HepG2 (cell line): ENCODE results near the gene FAM81A. TPM values are rescaled to one million over a fixed set of nuclear protein-coding genes. Genes with fewer than 3 reads are reported as not detected.

Experiments
- FOXA1 ChIP-seq, 2 experiments: fragments of 450-650 bp in 1 of 2; sonication (generic) in 1 of 2; formaldehyde crosslinking in 1 of 2; IDR thresholded peaks; 2 replicates each; pipeline versions ENCODE4 v1.4.0 to v1.6.1; 2016 to 2020; ENCODE audit warnings: missing genetic modification reagents in 1 of 2
- HNRNPK ChIP-seq: fragments of 200-400 bp; formaldehyde crosslinking; IDR thresholded peaks from 2 replicates; pipeline ENCODE4 v1.6.1; 2018; ENCODE audit warnings: low read length, low read depth, moderate library complexity, mild to moderate bottlenecking; ENCODE audit not compliant: poor library complexity, severe bottlenecking
- KLF15 ChIP-seq: sonication (generic); formaldehyde crosslinking; IDR thresholded peaks from 2 replicates; pipeline ENCODE4 v1.8.1; 2023; ENCODE audit warnings: borderline replicate concordance, mild to moderate bottlenecking, inconsistent platforms, missing genetic modification reagents, mixed read lengths
- PAX8 ChIP-seq: sonication (generic); formaldehyde crosslinking; IDR thresholded peaks from 2 replicates; pipeline ENCODE4 v1.8.0; 2022; ENCODE audit warnings: mild to moderate bottlenecking, missing genetic modification reagents, borderline replicate concordance
- SOX13 ChIP-seq, 3 experiments: fragments of 450-650 bp in 1 of 3; sonication (generic) in 1 of 3; formaldehyde crosslinking in 1 of 3; IDR thresholded peaks in 2 of 3; conservative IDR thresholded peaks in 1 of 3; 2 replicates each; pipeline versions ENCODE4 v1.5.0 to v1.6.1; 2016 to 2020; ENCODE audit warnings: antibody characterized with exemption in 1 of 3, mild to moderate bottlenecking in 1 of 3, missing compliant biosample characterization in 1 of 3, missing genetic modification reagents in 1 of 3, moderate library complexity in 1 of 3
- ZNF776 ChIP-seq: sonication (generic); formaldehyde crosslinking; IDR thresholded peaks from 2 replicates; pipeline ENCODE4 v1.4.0; 2020; ENCODE audit warnings: mild to moderate bottlenecking, missing genetic modification reagents
- polyA plus RNA-seq, 8 experiments: library from polyadenylated mRNA; depleted of rRNA in 3 of 8; stranded (reverse) in 7 of 8; unstranded in 1 of 8; fragments of >200 nt; fragmentation: Illumina TruSeq in 4 of 8; extraction: Trizol in 4 of 8; gene quantifications; 2 replicates each; pipeline versions ENCODE4 v1.2.1 to v1.2.3, GENCODE V29; 2011 to 2016; ENCODE audit warnings: low read depth in 4 of 8, missing spikeins in 1 of 8, mixed read lengths in 1 of 8; ENCODE audit not compliant: insufficient read depth in 1 of 8
- total RNA-seq, 5 experiments: library from RNA; depleted of rRNA; stranded (reverse); fragments of >200 nt; fragmentation: Illumina TruSeq; extraction: Trizol; gene quantifications; 2 replicates each; pipeline ENCODE4 v1.2.3, GENCODE V29; 2016; ENCODE audit warnings: low read depth in 1 of 5
- TF ChIP-seq, protein P1 (sequence below): sonication (generic); formaldehyde crosslinking; IDR thresholded peaks from 2 replicates; pipeline ENCODE4 v1.5.1; 2020; ENCODE audit warnings: missing genetic modification reagents, mild to moderate bottlenecking, borderline replicate concordance
- TF ChIP-seq, protein P2 (sequence below): sonication (generic); formaldehyde crosslinking; IDR thresholded peaks from 2 replicates; pipeline ENCODE4 v1.5.1; 2020; ENCODE audit warnings: missing genetic modification reagents, mild to moderate bottlenecking, borderline replicate concordance
- TF ChIP-seq, protein P3 (sequence below): sonication (generic); formaldehyde crosslinking; IDR thresholded peaks from 2 replicates; pipeline ENCODE4 v1.4.0; 2020; ENCODE audit warnings: missing genetic modification reagents, borderline replicate concordance
- TF ChIP-seq, protein P4 (sequence below): sonication (generic); formaldehyde crosslinking; IDR thresholded peaks from 2 replicates; pipeline ENCODE4 v1.4.0; 2020; ENCODE audit warnings: missing genetic modification reagents

Gene FAM81A
- total and polyA plus RNA-seq, 2 of the 13 experiments (the other 11 are each of a cell fraction or from before 2014, with no cell fraction given) = 0.09 TPM; not detected in 1

DNA sequence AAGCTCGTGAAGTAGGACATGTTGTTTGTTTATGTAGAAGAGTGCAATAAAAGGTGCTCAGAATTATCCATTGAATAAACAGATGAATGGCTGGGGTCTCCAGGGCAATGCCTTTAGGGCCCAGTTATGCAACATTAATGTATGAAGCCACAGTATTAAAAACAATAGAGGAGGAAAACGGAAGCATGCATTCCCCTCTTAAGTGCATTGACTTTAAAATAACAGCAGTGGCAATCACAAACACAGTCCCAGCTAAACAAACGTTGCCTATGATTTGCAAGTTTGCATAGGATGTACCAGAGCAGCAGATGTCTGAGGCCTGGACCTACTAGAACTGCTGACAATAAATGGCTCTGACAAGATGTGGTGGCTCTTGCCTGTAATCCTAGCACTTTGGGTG is 113.0 kb downstream of the FAM81A start (continued):
- TF ChIP-seq KLF15 (no peak), HNRNPK (no peak), FOXA1 (IDR thresholded peaks at IDR 0.05) (no peak), FOXA1 (CRISPR knock-in tag; IDR thresholded peaks at IDR 0.05) (peak; percentile 20; the same call in 1 of the 2 replicates), ZNF776 (CRISPR knock-in tag) (no peak), PAX8 (CRISPR knock-in tag) (no peak), SOX13 (IDR thresholded peaks at IDR 0.05) (no peak), SOX13 (CRISPR knock-in tag; conservative IDR thresholded peaks at IDR 0.05 in 1 of 2, IDR thresholded peaks at IDR 0.05 in 1 of 2) (peak in 1 of 2 experiments; percentile 54; a peak in 2 of 4 replicates)
- TF ChIP-seq, protein P1, sequence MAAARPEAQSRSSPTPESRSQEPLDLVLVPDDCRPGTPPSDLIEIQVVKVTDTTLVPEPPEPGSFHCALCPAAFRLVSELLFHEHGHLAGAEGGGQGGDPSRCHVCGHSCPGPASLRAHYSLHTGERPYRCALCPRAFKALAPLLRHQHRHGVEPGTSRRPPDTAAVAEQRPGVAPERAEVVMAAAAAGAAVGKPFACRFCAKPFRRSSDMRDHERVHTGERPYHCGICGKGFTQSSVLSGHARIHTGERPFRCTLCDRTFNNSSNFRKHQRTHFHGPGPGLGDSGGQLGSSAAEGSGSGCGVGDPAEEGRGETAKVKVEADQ (CRISPR knock-in tag) = no peak
- TF ChIP-seq, protein P2, sequence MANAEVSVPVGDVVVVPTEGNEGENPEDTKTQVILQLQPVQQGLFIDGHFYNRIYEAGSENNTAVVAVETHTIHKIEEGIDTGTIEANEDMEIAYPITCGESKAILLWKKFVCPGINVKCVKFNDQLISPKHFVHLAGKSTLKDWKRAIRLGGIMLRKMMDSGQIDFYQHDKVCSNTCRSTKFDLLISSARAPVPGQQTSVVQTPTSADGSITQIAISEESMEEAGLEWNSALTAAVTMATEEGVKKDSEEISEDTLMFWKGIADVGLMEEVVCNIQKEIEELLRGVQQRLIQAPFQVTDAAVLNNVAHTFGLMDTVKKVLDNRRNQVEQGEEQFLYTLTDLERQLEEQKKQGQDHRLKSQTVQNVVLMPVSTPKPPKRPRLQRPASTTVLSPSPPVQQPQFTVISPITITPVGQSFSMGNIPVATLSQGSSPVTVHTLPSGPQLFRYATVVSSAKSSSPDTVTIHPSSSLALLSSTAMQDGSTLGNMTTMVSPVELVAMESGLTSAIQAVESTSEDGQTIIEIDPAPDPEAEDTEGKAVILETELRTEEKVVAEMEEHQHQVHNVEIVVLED (CRISPR knock-in tag) = no peak
- TF ChIP-seq, protein P3, sequence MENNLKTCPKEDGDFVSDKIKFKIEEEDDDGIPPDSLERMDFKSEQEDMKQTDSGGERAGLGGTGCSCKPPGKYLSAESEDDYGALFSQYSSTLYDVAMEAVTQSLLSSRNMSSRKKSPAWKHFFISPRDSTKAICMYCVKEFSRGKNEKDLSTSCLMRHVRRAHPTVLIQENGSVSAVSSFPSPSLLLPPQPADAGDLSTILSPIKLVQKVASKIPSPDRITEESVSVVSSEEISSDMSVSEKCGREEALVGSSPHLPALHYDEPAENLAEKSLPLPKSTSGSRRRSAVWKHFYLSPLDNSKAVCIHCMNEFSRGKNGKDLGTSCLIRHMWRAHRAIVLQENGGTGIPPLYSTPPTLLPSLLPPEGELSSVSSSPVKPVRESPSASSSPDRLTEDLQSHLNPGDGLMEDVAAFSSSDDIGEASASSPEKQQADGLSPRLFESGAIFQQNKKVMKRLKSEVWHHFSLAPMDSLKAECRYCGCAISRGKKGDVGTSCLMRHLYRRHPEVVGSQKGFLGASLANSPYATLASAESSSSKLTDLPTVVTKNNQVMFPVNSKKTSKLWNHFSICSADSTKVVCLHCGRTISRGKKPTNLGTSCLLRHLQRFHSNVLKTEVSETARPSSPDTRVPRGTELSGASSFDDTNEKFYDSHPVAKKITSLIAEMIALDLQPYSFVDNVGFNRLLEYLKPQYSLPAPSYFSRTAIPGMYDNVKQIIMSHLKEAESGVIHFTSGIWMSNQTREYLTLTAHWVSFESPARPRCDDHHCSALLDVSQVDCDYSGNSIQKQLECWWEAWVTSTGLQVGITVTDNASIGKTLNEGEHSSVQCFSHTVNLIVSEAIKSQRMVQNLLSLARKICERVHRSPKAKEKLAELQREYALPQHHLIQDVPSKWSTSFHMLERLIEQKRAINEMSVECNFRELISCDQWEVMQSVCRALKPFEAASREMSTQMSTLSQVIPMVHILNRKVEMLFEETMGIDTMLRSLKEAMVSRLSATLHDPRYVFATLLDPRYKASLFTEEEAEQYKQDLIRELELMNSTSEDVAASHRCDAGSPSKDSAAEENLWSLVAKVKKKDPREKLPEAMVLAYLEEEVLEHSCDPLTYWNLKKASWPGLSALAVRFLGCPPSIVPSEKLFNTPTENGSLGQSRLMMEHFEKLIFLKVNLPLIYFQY (CRISPR knock-in tag) = no peak
- TF ChIP-seq, protein P4, sequence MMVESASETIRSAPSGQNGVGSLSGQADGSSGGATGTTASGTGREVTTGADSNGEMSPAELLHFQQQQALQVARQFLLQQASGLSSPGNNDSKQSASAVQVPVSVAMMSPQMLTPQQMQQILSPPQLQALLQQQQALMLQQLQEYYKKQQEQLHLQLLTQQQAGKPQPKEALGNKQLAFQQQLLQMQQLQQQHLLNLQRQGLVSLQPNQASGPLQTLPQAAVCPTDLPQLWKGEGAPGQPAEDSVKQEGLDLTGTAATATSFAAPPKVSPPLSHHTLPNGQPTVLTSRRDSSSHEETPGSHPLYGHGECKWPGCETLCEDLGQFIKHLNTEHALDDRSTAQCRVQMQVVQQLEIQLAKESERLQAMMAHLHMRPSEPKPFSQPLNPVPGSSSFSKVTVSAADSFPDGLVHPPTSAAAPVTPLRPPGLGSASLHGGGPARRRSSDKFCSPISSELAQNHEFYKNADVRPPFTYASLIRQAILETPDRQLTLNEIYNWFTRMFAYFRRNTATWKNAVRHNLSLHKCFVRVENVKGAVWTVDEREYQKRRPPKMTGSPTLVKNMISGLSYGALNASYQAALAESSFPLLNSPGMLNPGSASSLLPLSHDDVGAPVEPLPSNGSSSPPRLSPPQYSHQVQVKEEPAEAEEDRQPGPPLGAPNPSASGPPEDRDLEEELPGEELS (CRISPR knock-in tag) = 0 out of 2 replicates have a peak, but pooled peaks have one; percentile 17
